Activated T-cell treated with anti-CD3 and anti-CD28 coated beads for 48 hours (primary cell): Measurements from ENCODE around the gene SRMS.

Source experiments
- DNase-seq: peaks from one replicate; pipeline ENCODE4 v3.0.0-alpha.2; 2020; ENCODE audit warnings: low read depth

The SRMS gene

GRCh38 chr20:63501818-63502670, 45.5 kb downstream of the SRMS start:
- DNase-seq = no peak

- no peak for DNase-seq
Observed at GRCh38 chr20:63500902-63501817, 46.4 kb downstream of the SRMS start.

- DNase-seq = no peak
Observed at GRCh38 chr20:63500151-63500901, 47.2 kb downstream of the SRMS start.

DNA sequence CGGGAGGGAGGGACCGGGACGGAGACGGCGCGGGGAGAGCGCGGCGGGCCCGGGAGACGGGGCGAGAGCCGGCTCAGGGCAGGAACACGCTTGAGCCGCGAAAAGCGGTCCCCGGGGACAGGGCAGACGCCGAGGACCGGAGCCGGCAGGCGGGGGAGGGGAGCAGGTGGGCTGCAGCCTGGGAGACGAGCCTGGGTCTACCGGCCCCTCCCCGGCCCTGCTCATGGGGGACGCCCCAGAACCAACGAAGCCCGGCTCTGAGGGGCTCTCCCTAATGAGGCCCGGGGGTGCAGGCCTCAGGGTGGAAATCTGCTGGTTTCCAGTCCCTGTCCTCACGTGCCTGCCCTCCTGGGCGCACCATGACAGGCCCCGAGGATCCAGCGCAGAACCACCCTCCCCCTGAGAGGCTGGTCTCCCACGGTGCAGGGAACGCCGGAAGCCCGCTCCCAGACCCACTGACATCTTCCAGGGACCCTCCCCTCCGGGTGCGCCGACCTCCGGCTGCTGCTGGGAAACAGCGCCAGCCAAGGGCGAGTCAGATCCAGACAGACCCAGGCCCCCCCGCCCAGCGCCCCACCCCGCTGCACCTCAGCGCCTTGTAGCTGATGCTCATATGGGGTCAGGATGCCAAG, 48.1 kb downstream of the SRMS start:
- DNase-seq = no peak

DNA sequence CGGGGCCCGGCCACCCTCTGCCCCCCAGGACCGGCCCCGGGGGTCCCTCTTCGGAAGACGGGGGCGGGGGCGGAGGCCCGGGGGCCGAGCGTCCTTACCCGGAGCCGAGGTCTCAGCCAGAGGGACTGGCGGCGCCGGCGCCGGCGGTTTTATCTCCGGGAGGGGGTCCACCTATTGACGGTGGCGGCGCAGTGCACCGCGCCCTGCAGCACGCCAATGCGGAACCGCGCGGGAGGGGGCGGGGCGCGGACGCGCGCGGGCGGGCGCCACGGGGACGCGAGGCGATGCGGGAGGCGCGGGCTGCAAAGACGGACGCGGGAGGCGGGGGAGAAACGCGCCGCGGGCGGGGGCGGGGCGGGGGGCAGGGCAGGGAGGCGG, 48.6 kb downstream of the SRMS start, which contains the start of gene EEF1A2:
Gene EEF1A2, minus strand, starts transcription at position 124 of the 378 bp plus-strand sequence. CDS start 1,320 bp downstream, outside the sequence.
- peak; percentile 26 for DNase-seq

GRCh38 chr20:63497946-63498935, 49.3 kb downstream of the SRMS start:
- no peak for DNase-seq

- DNase-seq = no peak
Observed at GRCh38 chr20:63497138-63497945, 50.2 kb downstream of the SRMS start.

GRCh38 chr20:63496596-63497120, 50.9 kb downstream of the SRMS start:
- no peak for DNase-seq

DNA sequence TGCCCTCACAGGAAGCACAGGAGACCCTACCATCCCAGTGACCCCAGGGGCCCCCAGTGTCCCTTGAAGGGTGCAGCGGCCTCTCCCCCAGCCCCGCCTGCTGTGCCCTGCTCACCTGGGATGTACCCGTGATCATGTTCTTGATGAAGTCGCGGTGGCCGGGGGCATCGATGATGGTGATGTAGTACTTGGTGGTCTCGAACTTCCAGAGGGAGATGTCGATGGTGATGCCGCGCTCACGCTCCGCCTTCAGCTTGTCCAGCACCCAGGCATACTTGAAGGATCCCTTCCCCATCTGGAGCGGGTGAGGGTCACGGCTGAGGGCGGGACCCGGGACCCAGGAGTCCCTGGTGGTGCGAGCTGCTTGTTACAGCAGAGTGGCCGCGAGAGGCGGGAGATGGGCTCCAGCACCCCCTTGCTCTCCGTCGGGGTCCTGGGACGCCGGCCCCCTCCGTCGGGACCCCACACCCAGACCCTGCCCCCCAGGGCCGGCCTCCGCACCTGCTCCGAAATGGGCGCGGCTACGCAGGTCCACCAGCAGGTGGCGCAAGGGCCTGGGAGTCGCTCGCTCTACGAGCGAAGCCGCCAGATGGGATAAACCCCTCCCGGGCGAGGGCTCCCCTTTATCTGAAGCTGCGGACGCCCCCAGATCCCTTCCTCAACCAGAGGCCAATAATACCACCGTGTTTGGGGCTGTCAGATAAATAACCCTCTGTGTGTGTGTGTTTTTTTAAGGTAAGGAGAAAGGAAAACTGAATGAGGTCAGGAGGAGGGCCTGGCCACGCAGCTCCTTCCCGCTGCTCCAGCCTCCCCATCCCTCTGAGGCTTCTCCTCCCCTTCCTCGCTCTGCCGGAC, 51.6 kb downstream of the SRMS start:
- DNase-seq = peak; percentile 66

DNA sequence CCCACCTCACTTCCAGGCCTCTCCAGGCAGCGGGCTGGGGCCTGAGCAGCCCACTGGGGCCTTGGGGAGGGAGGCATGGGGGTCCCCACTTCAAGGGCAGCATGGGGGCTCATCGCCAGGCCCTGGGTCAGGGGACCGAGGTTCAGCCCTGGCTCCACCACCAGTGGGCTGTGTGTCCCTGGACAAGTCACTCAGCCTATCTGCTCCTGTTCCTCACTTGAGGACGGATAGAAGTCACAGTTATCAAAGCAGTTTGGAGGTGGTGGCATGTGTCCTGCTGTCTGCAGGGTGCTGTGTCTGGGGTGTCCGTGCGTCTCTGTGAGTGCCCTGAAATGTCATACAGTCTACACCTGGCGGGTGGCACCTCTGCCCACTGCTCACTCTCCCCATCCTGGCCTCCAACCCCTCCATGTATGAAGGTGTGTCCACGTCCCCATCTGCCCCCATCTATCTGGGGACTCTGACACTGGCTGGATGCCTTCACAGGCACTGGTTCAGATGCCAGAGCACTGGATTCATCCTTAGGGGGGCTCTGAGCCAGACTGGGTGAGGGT, 52.3 kb downstream of the SRMS start:
- DNase-seq = no peak

DNA sequence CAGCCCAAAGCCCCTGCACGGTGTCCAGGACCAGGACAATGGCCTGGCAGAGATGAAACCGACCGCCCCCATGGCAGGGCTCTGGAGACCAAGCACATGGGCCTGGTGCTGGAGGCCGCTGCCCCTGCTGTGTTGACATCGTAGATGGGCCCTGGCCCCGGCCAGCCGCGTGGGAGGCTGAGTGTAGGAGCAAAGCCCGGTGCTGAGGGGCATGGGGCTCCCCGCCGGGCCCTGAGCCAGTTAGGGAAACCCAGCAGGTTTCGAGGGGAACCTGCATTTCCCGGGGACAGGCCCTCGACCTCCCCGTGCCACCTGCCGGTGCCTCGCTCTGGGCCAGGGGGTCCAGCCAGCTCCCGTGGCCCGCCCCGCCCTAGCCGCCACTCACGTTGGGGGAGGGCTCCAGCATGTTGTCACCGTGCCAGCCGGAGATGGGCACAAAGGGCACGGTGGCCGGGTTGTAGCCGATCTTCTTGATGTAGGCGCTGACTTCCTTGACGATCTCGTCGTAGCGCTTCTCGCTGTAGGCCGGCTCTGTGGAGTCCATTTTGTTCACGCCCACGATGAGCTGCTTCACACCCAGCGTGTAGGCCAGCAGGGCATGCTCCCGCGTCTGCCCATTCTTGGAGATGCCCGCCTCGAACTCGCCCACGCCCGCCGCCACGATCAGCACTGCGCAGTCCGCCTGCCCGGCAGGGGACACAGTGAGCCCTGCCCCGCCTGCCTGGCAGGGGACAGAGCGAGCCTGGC, 53.0 kb downstream of the SRMS start:
- no peak for DNase-seq

- DNase-seq = no peak
Observed at GRCh38 chr20:63494084-63494419, 53.5 kb downstream of the SRMS start.

DNA sequence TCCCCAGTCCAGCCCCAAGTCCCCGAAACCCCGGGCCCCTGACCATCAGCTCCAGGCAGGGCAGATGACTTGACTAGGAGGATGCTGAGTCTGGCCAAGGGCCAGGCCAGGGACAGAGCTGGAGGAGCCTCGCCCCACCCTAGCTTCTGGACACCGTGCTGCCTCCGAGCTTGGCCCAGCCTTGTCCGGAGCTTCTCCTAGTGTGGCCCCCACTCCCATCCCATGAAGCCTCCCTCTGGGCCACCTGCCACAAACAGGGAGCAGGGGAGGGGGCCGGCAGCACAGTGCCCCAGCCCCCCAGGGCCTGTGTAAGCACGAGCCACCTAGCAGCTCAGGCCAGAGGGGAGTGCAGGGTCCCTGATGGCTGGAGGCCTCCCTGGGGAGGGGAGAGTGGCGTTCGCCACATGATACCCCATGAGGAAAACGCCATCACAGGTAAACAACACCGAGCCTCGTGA, 54.0 kb downstream of the SRMS start:
- DNase-seq = no peak

GRCh38 chr20:63492982-63493381, 54.6 kb downstream of the SRMS start:
- DNase-seq = no peak

DNA sequence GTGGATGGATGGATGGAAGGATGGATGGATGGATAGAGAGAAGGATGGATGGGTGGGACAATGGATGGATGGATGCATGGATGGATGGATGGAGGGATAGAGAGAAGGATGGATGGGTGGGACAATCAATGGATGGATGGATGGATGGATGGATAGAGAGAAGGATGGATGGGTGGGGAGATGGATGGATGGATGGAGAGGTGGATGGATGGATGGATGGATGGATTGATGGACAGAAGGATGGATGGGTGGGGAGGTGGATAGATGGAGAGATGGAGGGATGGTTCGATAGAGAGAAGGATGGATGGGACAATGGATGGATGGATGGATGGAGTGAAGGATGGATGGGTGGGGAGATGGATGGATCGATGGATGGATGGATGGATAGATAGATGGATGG, 55.0 kb downstream of the SRMS start:
- no peak for DNase-seq

DNA sequence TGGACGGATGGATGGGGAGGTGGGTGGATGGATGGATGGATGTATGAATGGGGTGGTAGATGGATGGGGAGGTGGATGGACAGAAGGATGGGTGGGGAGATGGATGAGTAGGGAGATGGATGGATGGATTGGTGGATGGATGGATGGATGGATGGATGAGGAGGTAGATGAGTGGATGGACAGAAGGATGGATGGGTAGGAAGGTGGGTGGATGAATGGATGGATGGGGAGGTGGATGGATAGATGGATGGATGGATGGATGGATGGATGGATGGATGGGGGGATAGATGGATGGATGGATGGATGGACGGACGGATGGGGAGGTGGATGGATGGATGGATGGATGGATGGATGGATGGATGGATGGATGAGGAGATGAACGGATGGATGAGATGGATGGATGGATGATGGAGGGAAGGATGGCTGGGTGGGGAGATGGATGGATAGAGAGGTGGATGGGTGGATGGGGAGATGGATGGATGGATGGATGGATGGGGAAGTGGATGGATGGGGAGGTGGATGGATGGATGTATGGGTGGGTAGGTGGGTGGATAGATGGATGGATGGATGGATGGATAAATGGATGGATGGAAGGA, 55.8 kb downstream of the SRMS start:
- no peak for DNase-seq

- DNase-seq = no peak
Observed at GRCh38 chr20:63491078-63491477, 56.5 kb downstream of the SRMS start.
